Panc1 (cell line): ENCODE measurements around the gene KDM5A.

Experiments
- CTCF ChIP-seq: fragments of 450-650 bp; IDR thresholded peaks from 2 replicates; pipeline ENCODE4 v1.5.1; 2017; ENCODE audit warnings: mild to moderate bottlenecking
- POLR2AphosphoS5 ChIP-seq: IDR thresholded peaks from 2 replicates; pipeline ENCODE4 v1.6.1; 2012; ENCODE audit warnings: mild to moderate bottlenecking, low read depth, low read length, moderate library complexity
- REST ChIP-seq, 2 experiments: IDR thresholded peaks; 2 replicates each; pipeline ENCODE4 v1.6.1; 2011 to 2012; ENCODE audit warnings: low read depth in 2 of 2, control low read depth in 1 of 2, low read length in 1 of 2, mild to moderate bottlenecking in 1 of 2, moderate library complexity in 1 of 2; ENCODE audit not compliant: insufficient read depth in 1 of 2
- SIN3A ChIP-seq: IDR thresholded peaks from 2 replicates; pipeline ENCODE4 v1.6.1; 2012; ENCODE audit warnings: low read depth, mild to moderate bottlenecking, low read length, moderate library complexity, borderline replicate concordance; ENCODE audit not compliant: insufficient read depth
- TCF7L2 ChIP-seq: IDR thresholded peaks from 2 replicates; pipeline ENCODE4 v1.6.1; 2011; ENCODE audit warnings: mild to moderate bottlenecking, low read depth, low read length, inconsistent platforms

- TF ChIP-seq CTCF (no peak), POLR2AphosphoS5 (no peak), SIN3A (no peak), TCF7L2 (no peak), REST (IDR thresholded peaks at IDR 0.05; ENCODE audit: insufficient read depth in 1 of 2, low read depth in 2 of 2, low read length in 1 of 2) (no peak)
These were observed 97.9 kb downstream of the KDM5A start for GRCh38 chr12:291153-291723.
